Sigmoid colon (tissue), 7 donors: ENCODE measurements around the gene ZBTB21. TPM values are rescaled to one million over a fixed set of nuclear protein-coding genes. Genes with fewer than 3 reads are reported as not detected.

ENCODE experiments used
- DNase-seq: peaks from one replicate; pipeline ENCODE4 v3.0.0-alpha.2; 2019
- H3K27ac ChIP-seq, 4 donors: fragments of 200-600 bp; sonication (generic); one replicate each; pipeline ENCODE4 v1.5.1; 2016 to 2019; ENCODE audit warnings: mild to moderate bottlenecking in 1 of 4
- H3K27me3 ChIP-seq, 3 donors: fragments of 200-600 bp; sonication (generic); one replicate each; pipeline ENCODE4 v1.5.1; 2019; ENCODE audit warnings: mild to moderate bottlenecking in 1 of 3
- H3K36me3 ChIP-seq, 4 donors: fragments of 200-600 bp; sonication (generic); one replicate each; pipeline ENCODE4 v1.5.1; 2016 to 2019
- H3K4me1 ChIP-seq, 4 donors: fragments of 200-600 bp; sonication (generic); one replicate each; pipeline ENCODE4 v1.5.1; 2017 to 2019
- H3K4me3 ChIP-seq, 4 donors: fragments of 200-600 bp; sonication (generic); one replicate each; pipeline ENCODE4 v1.5.1; 2017 to 2019; ENCODE audit warnings: mild to moderate bottlenecking in 2 of 4, moderate library complexity in 1 of 4
- H3K9me3 ChIP-seq, 4 donors: fragments of 200-600 bp in 3 of 4; sonication (generic) in 3 of 4; one replicate each; pipeline versions ENCODE4 v1.5.1 to v1.6.1; 2013 to 2019
- CTCF ChIP-seq, 4 experiments: fragments of 450-650 bp in 3 of 4; fragments of 200-600 bp in 1 of 4; IDR thresholded peaks; one replicate each; pipeline ENCODE4 v1.5.1; 2016 to 2019; ENCODE audit warnings: antibody characterized with exemption in 4 of 4, mild to moderate bottlenecking in 3 of 4, moderate library complexity in 2 of 4
- EP300 ChIP-seq, 4 donors: sonication (generic); formaldehyde crosslinking; IDR thresholded peaks; one replicate each; pipeline ENCODE4 v1.6.1; 2017; ENCODE audit warnings: antibody characterized with exemption in 4 of 4
- POLR2A ChIP-seq, 2 donors: fragments of 450-650 bp; IDR thresholded peaks; one replicate each; pipeline ENCODE4 v1.6.1; 2016; ENCODE audit warnings: antibody characterized with exemption in 2 of 2, mild to moderate bottlenecking in 2 of 2, moderate library complexity in 2 of 2
- POLR2AphosphoS5 ChIP-seq, 4 donors: sonication (generic); formaldehyde crosslinking; IDR thresholded peaks; one replicate each; pipeline ENCODE4 v1.6.1; 2017; ENCODE audit warnings: antibody characterized with exemption in 4 of 4
- WGBS, 2 donors: extraction: QIAGEN DNeasy Blood & Tissue Kit; methylation state at CpG; one replicate each; pipeline ENCODE4 v1.1.7; 2013; 5-methylcytosine and 5-hydroxymethylcytosine counted together
- intact Hi-C: fragments of 100-400 bp; cut with DNase I; formaldehyde crosslinking; loops from one replicate; pipeline ENCODE4 v1.15.1; 2023
- polyA plus RNA-seq, 3 donors: library from polyadenylated mRNA; stranded (reverse); fragments of 200-250 nt; gene quantifications; one replicate each; pipeline ENCODE4 v1.2.3, GENCODE V29; 2013
- total RNA-seq, 4 donors: library from RNA; depleted of rRNA; stranded (reverse); fragments of >200 nt; gene quantifications; one replicate each; pipeline ENCODE4 v1.1.0, GENCODE V29; 2016
- donor health status: healthy with polysubstance abuse.
- donor health status: Bipolar disorder and iron deficiency.
- donor health status: healthy.

ZBTB21 gene
- total RNA-seq (10 to 100 TPM in 1 of 4 donors, 1 to 10 TPM in 3; 6.9 to 14.7 (median 7.7) TPM), polyA plus RNA-seq (1 to 10 TPM; 1.8 to 2.9 (median 2.8) TPM)

DNA sequence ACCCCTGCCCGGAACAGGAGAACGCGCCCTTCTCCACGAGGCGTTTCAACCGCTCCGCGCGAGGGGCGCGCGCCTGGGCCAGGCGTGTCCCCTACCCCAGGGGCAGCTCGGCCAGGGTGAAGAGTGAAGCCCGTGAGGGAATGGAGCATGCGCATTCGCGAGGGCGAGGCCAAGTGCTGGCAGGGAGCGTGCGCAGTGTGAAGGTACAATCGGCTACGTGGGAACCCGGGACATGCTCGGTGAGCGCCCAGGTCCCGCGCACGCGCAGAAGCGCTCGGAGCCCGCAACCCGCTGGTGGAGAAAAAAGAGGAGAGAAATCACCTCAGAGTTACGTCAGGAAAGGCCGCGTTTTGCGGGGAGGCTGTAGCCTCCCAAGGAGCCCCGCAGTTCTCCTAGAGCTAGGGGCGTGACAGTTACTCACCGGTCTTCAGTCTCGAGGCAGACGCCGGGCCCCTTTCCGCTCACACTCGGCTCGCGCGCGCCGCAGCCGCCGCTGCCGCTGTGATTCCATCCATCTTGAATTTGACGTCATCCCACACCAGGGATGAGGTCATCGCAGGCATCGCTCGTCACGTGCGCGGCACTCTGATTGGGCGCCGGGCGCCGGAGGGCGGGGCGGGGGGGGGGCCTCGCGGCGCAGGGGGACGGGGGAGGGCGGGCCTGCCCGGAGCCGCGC lies at the start of gene ZBTB21:
TSS of gene ZBTB21 (minus strand) at position 530 of the 676 bp plus-strand sequence. CDS start 16,265 bp downstream, outside the sequence.
- intact Hi-C loops, result loop anchor here (1.0 to 10.0 kb wide), 6 partner anchors 56 to 215 kb away; partner anchors contain the start of genes C2CD2 and PRDM15
- Histone ChIP-seq H3K27ac (peak within 1 kb of the TSS; percentile 95 to 99 (median 97)), H3K27me3 (no peaks in the 10 kb centered on the region), H3K9me3 (no peaks in the 10 kb centered on the region), H3K4me3 (peak within 1 kb of the TSS; percentile 70 to 90 (median 81)), H3K4me1 (peaks cover 0 to 16% (median 8%) of the 10 kb centered on the region in 4 donors), H3K36me3 (no peaks in the 10 kb centered on the region)
- TF ChIP-seq EP300 (IDR thresholded peaks at IDR 0.05) (peak in 1 of 4 donors; percentile 47), CTCF (IDR thresholded peaks at IDR 0.05) (no peak), POLR2AphosphoS5 (IDR thresholded peaks at IDR 0.05) (peak; percentile 98 to 99 (median 98)), POLR2A (IDR thresholded peaks at IDR 0.05) (peak; percentile 83 to 86)
- peak; percentile 99 for DNase-seq
- 0% methylated on average over 75 of the region's 75 CpGs for WGBS, 2 donors

DNA sequence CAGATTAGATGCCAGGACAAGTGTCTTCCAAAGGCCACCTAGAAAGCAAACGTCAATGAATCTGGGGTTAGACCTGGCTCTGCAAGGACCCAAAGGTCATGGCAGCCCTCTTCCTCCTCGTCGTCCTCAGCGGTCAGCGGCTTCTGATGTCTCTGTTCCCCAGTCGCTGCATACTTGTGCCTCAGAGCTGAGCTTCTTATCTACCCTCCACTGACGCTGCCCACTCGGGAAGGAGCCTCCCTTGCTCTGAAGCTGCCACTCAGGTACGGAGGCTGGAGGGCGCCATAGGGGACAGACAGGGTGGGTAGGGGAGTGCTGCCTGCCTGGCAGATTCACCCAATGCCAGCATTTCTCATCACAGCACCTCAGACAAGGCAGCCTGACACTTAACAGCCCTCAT lies 49.6 kb upstream of the ZBTB21 start:
- 88 to 95% methylated on average over 10 of the region's 10 CpGs for WGBS, 2 donors
- peaks cover 0 to 12% (median 0%) of the 10 kb centered on the region in 4 donors for H3K4me1 ChIP-seq
- intact Hi-C loops, result no loop called here

DNA sequence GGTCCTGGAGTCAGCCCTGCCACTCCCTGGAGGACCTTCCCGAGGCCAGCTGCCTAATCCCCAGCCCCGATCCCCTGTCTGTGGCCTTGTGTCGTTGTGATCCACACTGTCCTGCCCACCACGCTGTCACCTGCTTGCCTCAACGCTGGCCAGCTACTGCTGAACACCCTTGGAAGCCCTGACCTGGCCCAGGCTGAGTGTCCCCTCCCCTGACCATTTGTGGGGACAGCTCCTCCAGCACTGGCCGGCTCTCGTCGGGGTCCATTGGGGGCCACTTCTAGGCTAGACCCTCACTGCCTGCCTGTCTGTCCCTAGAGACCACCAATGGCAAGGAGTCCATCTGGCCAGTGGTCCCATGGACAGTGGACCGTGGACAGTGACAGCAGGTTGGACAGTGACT lies 49.0 kb upstream of the ZBTB21 start:
- intact Hi-C loops, result no loop called here
- 94 to 96% methylated on average over 9 of the region's 9 CpGs for WGBS, 2 donors
- H3K27ac ChIP-seq, result no peak overlapping the region
- H3K9me3 ChIP-seq, result no peaks in the 10 kb centered on the region
- H3K4me3 ChIP-seq, result no peak overlapping the region
- H3K27me3 ChIP-seq, result no peaks in the 10 kb centered on the region
- DNase-seq, result no peak
- H3K36me3 ChIP-seq, result no peaks in the 10 kb centered on the region
- no peak for TF ChIP-seq POLR2AphosphoS5 (IDR thresholded peaks at IDR 0.05)
- TF ChIP-seq POLR2A (IDR thresholded peaks at IDR 0.05), result no peak
- no peak for TF ChIP-seq EP300 (IDR thresholded peaks at IDR 0.05)
- TF ChIP-seq CTCF (IDR thresholded peaks at IDR 0.05), result no peak
- H3K4me1 ChIP-seq, result peaks cover 0 to 12% (median 0%) of the 10 kb centered on the region in 4 donors

More for the DNA sequence above, 49.6 kb upstream of the ZBTB21 start:
- DNase-seq, result no peak
- TF ChIP-seq EP300 (IDR thresholded peaks at IDR 0.05) (no peak), CTCF (IDR thresholded peaks at IDR 0.05) (no peak), POLR2A (IDR thresholded peaks at IDR 0.05) (no peak), POLR2AphosphoS5 (IDR thresholded peaks at IDR 0.05) (no peak)
- Histone ChIP-seq H3K9me3 (no peaks in the 10 kb centered on the region), H3K27ac (no peak overlapping the region), H3K4me3 (no peak overlapping the region), H3K36me3 (no peaks in the 10 kb centered on the region), H3K27me3 (no peaks in the 10 kb centered on the region)

GRCh38 chr21:42058631-42059111 lies 48.5 kb upstream of the ZBTB21 start:
- no peak for DNase-seq
- no peak overlapping the region for H3K4me3 ChIP-seq
- 94 to 97% methylated on average over 11 of the region's 11 CpGs for WGBS, 2 donors
- intact Hi-C loops, result no loop called here
- H3K27me3 ChIP-seq, result no peaks in the 10 kb centered on the region
- H3K4me1 ChIP-seq, result peaks cover 0 to 12% (median 0%) of the 10 kb centered on the region in 4 donors
- no peaks in the 10 kb centered on the region for H3K9me3 ChIP-seq
- no peak for TF ChIP-seq EP300 (IDR thresholded peaks at IDR 0.05)
- no peak for TF ChIP-seq POLR2A (IDR thresholded peaks at IDR 0.05)
- no peak for TF ChIP-seq CTCF (IDR thresholded peaks at IDR 0.05)
- TF ChIP-seq POLR2AphosphoS5 (IDR thresholded peaks at IDR 0.05), result no peak
- no peak overlapping the region for H3K27ac ChIP-seq
- H3K36me3 ChIP-seq, result no peaks in the 10 kb centered on the region
